HG03442 (cell line): ENCODE measurements around the gene WBP2NL.
A peak's percentile ranks its signal among the peaks of the same experiment; 100 is the strongest.
"Not testable (repeated sequence)": the region's sequence is repeated elsewhere in the genome, so short reads cannot be mapped to it uniquely, and the experiment has no call there.

Experiments
- ATAC-seq: cut with Tn5 transposase; IDR thresholded peaks from one replicate; pipeline ENCODE4 v1.9.1; 2021; ENCODE audit warnings: mild to moderate bottlenecking, moderate library complexity; ENCODE audit not compliant: unreplicated experiment

WBP2NL gene

DNA sequence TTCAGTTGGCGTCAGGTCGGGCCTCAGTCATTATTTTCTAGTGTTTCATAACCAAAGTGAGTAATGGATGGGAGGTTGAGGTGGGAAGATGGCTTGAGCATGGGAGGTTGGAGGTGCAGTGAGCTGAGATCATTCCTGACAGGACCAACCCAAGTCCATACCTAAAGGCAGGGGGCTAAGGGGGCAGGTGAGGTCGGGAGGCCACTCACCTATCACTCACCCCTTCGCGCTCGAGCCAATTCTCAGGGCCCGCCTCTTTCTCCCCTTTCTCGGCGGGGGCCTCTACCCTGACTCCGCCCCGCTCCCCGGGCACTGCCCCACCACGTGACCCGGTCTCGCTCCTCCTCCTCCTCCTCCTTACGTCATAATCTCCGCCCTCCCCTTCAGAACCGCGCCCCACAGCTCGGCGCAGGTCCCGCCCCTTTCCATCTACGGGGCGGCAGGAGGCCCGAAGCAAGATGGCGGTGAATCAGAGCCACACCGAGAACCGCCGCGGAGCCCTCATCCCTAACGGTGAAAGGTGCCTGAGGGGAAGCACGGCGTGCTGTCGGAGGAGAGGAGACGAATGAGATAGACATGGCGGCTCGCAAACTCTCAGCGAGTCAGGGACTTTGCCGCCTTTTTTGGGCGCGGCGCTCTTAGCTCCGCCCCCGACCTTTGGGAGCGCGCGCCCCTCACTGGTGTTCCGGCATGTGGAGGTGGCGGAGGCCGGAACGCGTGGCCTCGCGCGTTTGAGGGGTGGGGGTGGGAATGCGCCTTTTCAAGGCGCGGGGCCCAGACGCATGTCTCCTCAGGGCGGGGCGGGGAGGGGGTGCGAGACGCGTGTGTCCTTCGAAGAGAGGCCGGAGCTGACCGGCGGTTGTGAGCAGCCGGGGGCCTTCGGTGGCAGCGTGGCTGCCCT lies at the start of gene WBP2NL:
Gene WBP2NL (plus strand): TSS at position 428 of the 901 bp plus-strand sequence. CDS start 31 bp downstream, at position 459.
- ATAC-seq, result peak; percentile 64

DNA sequence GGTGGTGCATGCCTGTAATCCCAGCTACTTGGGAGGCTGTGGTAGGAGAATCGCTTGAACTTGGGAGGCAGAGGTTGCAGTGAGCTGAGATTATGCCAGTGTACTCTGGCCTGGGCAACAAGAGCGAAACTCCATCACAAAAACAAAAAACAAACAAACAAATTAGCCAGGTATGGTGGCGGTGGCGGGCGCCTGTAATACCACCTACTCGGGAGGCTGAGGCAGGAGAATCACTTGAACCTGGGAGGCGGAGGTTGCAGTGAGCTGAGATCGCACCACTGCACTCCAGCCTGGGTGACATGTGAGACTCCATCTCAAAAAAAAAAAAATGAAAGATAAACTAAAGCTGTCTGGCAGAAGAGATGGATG lies 49.7 kb upstream of the WBP2NL start:
- not testable (repeated sequence) for ATAC-seq

GRCh38 chr22:41949297-41949965 lies 49.2 kb upstream of the WBP2NL start:
- ATAC-seq, result no peak

- no peak for ATAC-seq
Measured at GRCh38 chr22:41951898-41952474, 46.6 kb upstream of the WBP2NL start, which contains the start of gene SMIM45. Gene SMIM45, plus strand, starts transcription at chr22:41952150.

- no peak for ATAC-seq
Measured at GRCh38 chr22:41952713-41953112, 45.9 kb upstream of the WBP2NL start.

DNA sequence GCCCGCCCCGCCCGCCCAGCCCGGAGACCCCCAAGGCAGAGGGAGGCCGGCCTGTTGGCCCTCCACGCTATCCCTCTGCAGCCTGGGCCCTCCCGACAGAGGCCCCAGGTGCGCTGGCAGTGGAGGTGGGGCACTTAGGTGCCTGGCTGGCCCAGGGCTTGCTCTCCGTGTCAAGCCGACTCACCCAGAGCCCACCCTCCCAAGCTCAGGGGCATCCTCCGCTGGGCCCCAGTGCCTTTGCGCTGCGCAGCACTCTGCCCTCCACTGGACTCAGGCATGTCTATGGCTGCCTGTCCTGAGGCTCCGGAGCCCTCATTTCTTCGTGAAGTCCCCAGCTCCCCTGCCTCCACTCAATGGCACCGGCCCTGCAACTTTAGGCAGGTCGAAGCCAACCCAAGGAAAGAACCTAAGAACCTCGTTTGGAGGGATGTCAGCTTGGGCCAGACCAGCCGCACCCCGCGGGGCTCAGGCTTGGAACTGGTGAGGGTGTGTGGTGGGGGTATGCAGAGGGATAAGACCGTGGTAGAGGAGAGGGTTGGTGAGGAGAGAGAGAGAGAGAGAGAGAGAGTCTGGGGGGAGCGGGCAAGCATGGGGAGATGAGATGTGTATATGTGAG lies 40.5 kb upstream of the WBP2NL start:
- no peak for ATAC-seq

DNA sequence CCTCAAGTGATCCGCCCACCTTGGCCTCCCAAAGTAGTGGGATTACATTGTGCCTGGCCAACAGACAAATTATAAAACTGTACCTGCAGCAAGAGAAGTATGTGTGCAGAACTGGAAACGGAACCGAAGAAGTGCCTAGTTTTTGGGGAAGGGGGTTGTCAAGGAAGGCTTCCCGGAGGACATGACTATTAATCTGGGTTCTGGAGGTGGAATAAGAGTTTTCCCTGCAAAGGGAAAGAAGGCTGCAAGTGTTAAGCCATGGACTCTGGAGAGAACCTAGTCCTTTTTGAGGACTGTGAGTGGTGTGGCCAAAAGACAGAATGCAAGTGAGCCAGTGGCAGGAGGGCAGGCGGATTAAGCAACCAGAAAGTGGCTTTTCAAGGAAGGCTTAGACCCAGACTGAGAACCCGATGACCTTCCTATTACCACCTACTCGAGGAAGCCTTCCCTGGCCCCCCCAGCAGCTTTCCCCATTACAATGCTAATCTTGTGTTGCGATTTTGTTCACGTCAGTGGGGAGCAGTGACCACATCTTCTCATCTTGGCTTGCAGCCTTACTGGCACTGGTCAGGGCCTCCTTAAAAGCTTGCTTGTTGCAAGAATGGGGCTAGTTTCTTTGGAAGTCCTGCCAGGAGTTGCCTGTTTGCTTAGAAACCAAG lies 35.0 kb upstream of the WBP2NL start:
- no peak for ATAC-seq

DNA sequence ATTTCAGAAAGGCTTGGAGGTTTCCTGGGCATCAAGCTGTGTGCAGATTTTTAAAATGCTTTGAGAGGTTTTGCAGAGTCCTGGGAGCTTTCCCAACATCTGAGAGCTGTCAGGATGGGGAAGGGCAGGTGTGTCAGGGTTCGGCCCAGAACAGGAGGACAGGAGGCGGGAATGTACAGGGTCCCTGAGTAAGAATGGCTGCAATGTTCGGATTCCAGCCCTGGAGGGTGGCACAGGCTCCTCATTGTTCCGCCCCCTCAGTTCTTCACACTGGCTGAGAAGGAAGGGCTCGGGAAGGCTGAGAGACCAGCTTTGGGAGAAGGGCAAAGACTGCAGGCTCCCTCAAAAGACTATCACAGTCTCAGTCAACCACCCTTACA lies 34.5 kb upstream of the WBP2NL start:
- ATAC-seq, result no peak

DNA sequence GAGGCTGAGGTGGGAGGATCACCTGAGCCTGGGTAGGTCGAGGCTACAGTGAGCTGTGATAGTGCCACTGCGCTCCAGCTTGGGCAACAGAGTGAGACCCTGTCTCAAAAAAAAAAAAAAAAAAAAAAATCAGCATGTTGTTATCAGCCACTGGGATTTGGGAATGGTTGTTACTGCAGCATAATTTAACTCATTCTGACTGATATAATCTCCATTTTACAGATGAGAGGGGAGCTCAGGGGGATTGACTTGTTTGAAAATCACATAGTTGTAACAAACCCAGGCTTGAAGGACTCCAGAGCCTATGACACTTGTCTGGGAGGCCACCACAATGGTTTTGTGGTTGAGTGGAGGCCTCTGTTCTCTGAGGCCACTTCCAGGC lies 32.4 kb upstream of the WBP2NL start:
- ATAC-seq, result no peak

GRCh38 chr22:41966607-41967240 lies 31.9 kb upstream of the WBP2NL start:
- ATAC-seq, result no peak

- no peak for ATAC-seq
Measured at GRCh38 chr22:41968601-41969000, 30.0 kb upstream of the WBP2NL start.

GRCh38 chr22:41969110-41969646 lies 29.4 kb upstream of the WBP2NL start, which contains the start of gene SEPTIN3:
Gene SEPTIN3, plus strand, starts transcription at chr22:41969443. Its CDS starts 2,050 bp downstream, at chr22:41971493.
- ATAC-seq, result no peak

GRCh38 chr22:41970601-41971000 lies 28.0 kb upstream of the WBP2NL start:
- ATAC-seq, result no peak

DNA sequence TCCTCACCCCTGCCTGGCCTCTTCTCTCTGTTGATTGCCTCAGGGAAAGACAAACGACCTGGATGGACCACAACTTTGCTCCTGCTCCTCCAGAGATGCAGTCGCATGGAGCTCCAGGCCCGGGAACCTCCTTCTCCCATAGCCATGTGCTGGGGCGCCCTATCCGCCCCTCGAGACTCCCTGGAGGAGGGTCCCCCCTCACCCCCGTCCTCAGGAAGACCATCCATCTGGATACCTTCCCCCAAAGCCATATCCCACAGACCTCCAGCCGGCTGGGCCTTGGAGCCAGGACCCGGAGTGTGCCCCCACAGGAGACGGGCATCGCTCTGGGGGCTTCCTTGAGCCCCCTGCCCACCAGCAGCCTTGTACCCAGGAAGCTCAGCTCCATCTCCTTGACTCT lies 27.2 kb upstream of the WBP2NL start:
- no peak for ATAC-seq

- ATAC-seq, result no peak
Measured at GRCh38 chr22:41974691-41975290, 23.8 kb upstream of the WBP2NL start.

GRCh38 chr22:41975299-41976069 lies 23.1 kb upstream of the WBP2NL start:
- ATAC-seq, result no peak

GRCh38 chr22:41976070-41976901 lies 22.3 kb upstream of the WBP2NL start:
- ATAC-seq, result no peak

DNA sequence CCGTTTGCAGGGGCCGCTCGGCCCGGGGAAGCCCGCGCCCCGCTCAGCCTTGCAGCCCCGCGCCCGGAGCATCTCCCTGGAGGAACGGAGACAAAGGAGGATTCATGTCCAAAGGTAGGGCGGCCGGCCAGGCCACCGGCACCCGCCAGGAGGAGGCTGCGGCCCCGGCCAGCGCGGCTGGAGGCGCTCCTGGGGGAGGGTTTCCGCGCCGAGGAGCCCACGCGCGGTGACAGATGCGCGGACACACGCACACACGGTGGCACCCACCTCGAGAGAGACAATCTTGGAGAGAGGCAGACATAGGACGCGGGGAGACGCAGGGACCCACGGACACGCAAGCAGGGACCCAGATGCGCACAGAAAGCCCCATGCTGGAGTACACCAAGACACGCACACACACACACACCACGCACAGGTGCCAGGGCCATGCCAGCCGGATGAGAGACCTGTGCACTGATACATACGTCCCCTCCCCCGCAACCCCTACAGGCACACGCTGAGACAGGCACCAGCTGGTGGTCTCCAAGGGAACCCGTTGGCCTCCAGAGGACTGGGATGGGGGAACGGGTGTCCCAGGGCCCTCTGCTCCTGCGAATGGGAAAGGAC lies 21.5 kb upstream of the WBP2NL start:
- ATAC-seq, result no peak
